HepG2 (cell line): ENCODE measurements around the gene BEAN1.

ENCODE experiments used
- BCL6 ChIP-seq: IDR thresholded peaks from 2 replicates; pipeline ENCODE4 v1.6.1; 2016; ENCODE audit warnings: missing genetic modification reagents, missing compliant biosample characterization
- CBX5 ChIP-seq: sonication (generic); formaldehyde crosslinking; IDR thresholded peaks from 2 replicates; pipeline ENCODE4 v1.4.0; 2020; ENCODE audit warnings: missing genetic modification reagents, borderline replicate concordance
- EZH2 ChIP-seq: conservative IDR thresholded peaks from 2 replicates; pipeline ENCODE4 v1.6.1; 2012; ENCODE audit warnings: mild to moderate bottlenecking, low read depth, low read length, moderate library complexity
- MAZ ChIP-seq, 2 experiments: sonication (generic) in 1 of 2; formaldehyde crosslinking in 1 of 2; IDR thresholded peaks; 2 replicates each; pipeline versions ENCODE4 v1.5.0 to v1.6.1; 2012 to 2020; ENCODE audit warnings: low read depth in 2 of 2, mild to moderate bottlenecking in 2 of 2, borderline replicate concordance in 1 of 2, improper control_type of control experiment in 1 of 2, low read length in 1 of 2, missing genetic modification reagents in 1 of 2, moderate library complexity in 1 of 2
- NFIC ChIP-seq: IDR thresholded peaks from 2 replicates; pipeline ENCODE4 v1.6.1; 2012; ENCODE audit warnings: mild to moderate bottlenecking, low read length, inconsistent platforms
- RAD21 ChIP-seq: fragments of 450-650 bp; formaldehyde crosslinking; IDR thresholded peaks from 2 replicates; pipeline ENCODE4 v1.5.0; 2020; ENCODE audit warnings: mild to moderate bottlenecking
- ZNF232 ChIP-seq: sonication (generic); formaldehyde crosslinking; IDR thresholded peaks from 2 replicates; pipeline ENCODE4 v1.4.0; 2020; ENCODE audit warnings: missing genetic modification reagents, borderline replicate concordance
- ZNF331 ChIP-seq: sonication (generic); formaldehyde crosslinking; IDR thresholded peaks from 2 replicates; pipeline ENCODE4 v1.4.0; 2020; ENCODE audit warnings: missing genetic modification reagents
- TF ChIP-seq, protein P1 (sequence below): sonication (generic); formaldehyde crosslinking; IDR thresholded peaks from 2 replicates; pipeline ENCODE4 v1.5.0; 2020; ENCODE audit warnings: mild to moderate bottlenecking, missing genetic modification reagents, moderate library complexity

- TF ChIP-seq EZH2, result no peak
- no peak for TF ChIP-seq CBX5
- TF ChIP-seq BCL6, result no peak
- TF ChIP-seq, protein P1, sequence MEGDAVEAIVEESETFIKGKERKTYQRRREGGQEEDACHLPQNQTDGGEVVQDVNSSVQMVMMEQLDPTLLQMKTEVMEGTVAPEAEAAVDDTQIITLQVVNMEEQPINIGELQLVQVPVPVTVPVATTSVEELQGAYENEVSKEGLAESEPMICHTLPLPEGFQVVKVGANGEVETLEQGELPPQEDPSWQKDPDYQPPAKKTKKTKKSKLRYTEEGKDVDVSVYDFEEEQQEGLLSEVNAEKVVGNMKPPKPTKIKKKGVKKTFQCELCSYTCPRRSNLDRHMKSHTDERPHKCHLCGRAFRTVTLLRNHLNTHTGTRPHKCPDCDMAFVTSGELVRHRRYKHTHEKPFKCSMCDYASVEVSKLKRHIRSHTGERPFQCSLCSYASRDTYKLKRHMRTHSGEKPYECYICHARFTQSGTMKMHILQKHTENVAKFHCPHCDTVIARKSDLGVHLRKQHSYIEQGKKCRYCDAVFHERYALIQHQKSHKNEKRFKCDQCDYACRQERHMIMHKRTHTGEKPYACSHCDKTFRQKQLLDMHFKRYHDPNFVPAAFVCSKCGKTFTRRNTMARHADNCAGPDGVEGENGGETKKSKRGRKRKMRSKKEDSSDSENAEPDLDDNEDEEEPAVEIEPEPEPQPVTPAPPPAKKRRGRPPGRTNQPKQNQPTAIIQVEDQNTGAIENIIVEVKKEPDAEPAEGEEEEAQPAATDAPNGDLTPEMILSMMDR (CRISPR knock-in tag), result no peak
- no peak for TF ChIP-seq NFIC
- TF ChIP-seq MAZ (IDR thresholded peaks at IDR 0.05; ENCODE audit: borderline replicate concordance, low read depth, low read length), result no peak
- no peak for TF ChIP-seq MAZ (CRISPR knock-in tag; IDR thresholded peaks at IDR 0.05; ENCODE audit: low read depth)
- TF ChIP-seq ZNF232 (CRISPR knock-in tag), result no peak
- no peak for TF ChIP-seq RAD21 (CRISPR knock-in tag)
- no peak for TF ChIP-seq ZNF331
Observed at GRCh38 chr16:66409156-66409555, 17.9 kb upstream of the BEAN1 start.
